ENCODE measurements around the gene KRT2. TPM values are rescaled to one million over a fixed set of nuclear protein-coding genes. Genes with fewer than 3 reads are reported as not detected.
A peak's percentile ranks its signal among the peaks of the same experiment; 100 is the strongest.

KRT2 gene
- not detected for total RNA-seq

GRCh38 chr12:52651726-52652261 is at the start of gene KRT2:
TSS of gene KRT2 (minus strand) at chr12:52652211. CDS start at chr12:52652142, 69 bp downstream.
- no peak for DNase-seq

GRCh38 chr12:52701281-52701680 is 49.3 kb upstream of the KRT2 start:
- no peak for DNase-seq

- DNase-seq, result no peak
Observed at GRCh38 chr12:52699960-52700359, 47.9 kb upstream of the KRT2 start.

GRCh38 chr12:52699373-52699772 is 47.4 kb upstream of the KRT2 start:
- DNase-seq, result no peak

GRCh38 chr12:52698651-52699340 is 46.8 kb upstream of the KRT2 start:
- DNase-seq, result no peak

GRCh38 chr12:52697058-52697582 is 45.1 kb upstream of the KRT2 start:
- no peak for DNase-seq

GRCh38 chr12:52696588-52696987 is 44.6 kb upstream of the KRT2 start:
- no peak for DNase-seq

- no peak for DNase-seq
Observed at GRCh38 chr12:52695039-52695438, 43.0 kb upstream of the KRT2 start.

- DNase-seq, result no peak
Observed at GRCh38 chr12:52694151-52694550, 42.1 kb upstream of the KRT2 start.

GRCh38 chr12:52693261-52693660 is 41.2 kb upstream of the KRT2 start:
- DNase-seq, result no peak

GRCh38 chr12:52692254-52692653 is 40.2 kb upstream of the KRT2 start:
- DNase-seq, result no peak

- DNase-seq, result no peak
Observed at GRCh38 chr12:52691841-52692150, 39.8 kb upstream of the KRT2 start.

GRCh38 chr12:52691076-52691840 is 39.2 kb upstream of the KRT2 start:
- peak; percentile 33 for DNase-seq

GRCh38 chr12:52690351-52691075 is 38.5 kb upstream of the KRT2 start:
- DNase-seq, result no peak

GRCh38 chr12:52689936-52690335 is 37.9 kb upstream of the KRT2 start:
- no peak for DNase-seq

GRCh38 chr12:52689239-52689638 is 37.2 kb upstream of the KRT2 start:
- DNase-seq, result no peak

- DNase-seq, result no peak
Observed at GRCh38 chr12:52688481-52688880, 36.5 kb upstream of the KRT2 start.

GRCh38 chr12:52687497-52688385 is 35.7 kb upstream of the KRT2 start:
- no peak for DNase-seq

GRCh38 chr12:52686756-52687487 is 34.9 kb upstream of the KRT2 start:
- DNase-seq, result no peak

GRCh38 chr12:52686063-52686462 is 34.1 kb upstream of the KRT2 start:
- DNase-seq, result no peak

GRCh38 chr12:52685406-52685890 is 33.4 kb upstream of the KRT2 start:
- no peak for DNase-seq
